Placental pericyte (primary cell): ENCODE measurements around the gene PGM2. TPM values are rescaled to one million over a fixed set of nuclear protein-coding genes. Genes with fewer than 3 reads are reported as not detected.

Experiments used
- total RNA-seq: library from RNA; depleted of rRNA; stranded (reverse); fragments of >200 nt; gene quantifications from 2 replicates; pipeline ENCODE4 v1.2.3, GENCODE V29; 2012

The PGM2 gene
- 10.5 and 27.5 TPM in 2 replicates for total RNA-seq

GRCh38 chr4:37826295-37827029, at the start of gene PGM2:
TSS of gene PGM2 (plus strand) at chr4:37826686. CDS start at chr4:37826733, 47 bp downstream.

GRCh38 chr4:37890801-37891259, 64.3 kb downstream of the PGM2 start, which contains the start of gene TBC1D1:
TSS of gene TBC1D1 (plus strand) at chr4:37891084. CDS start at chr4:37902096, 11,012 bp downstream.

Other genes with a start within 250 kb of the PGM2 start
- gene RELL1, start 140.3 kb upstream of the PGM2 start, total RNA-seq = 95.9 and 143 TPM in 2 replicates
- 35.9 and 118 TPM in 2 replicates for gene TBC1D1, start 64.4 kb downstream of the PGM2 start, total RNA-seq
- not detected in 2 replicates for gene PTTG2, start 133.7 kb downstream of the PGM2 start, total RNA-seq